Skeletal muscle satellite cell (primary cell): ENCODE measurements around the gene AMN1. TPM values are rescaled to one million over a fixed set of nuclear protein-coding genes. Genes with fewer than 3 reads are reported as not detected.

Source experiments
- H3K27me3 ChIP-seq: 2 replicates; pipeline ENCODE4 v1.7.0; 2013; ENCODE audit warnings: low read length; ENCODE audit not compliant: control insufficient read depth, insufficient read depth
- H3K36me3 ChIP-seq: 2 replicates; pipeline ENCODE4 v1.7.0; 2013; ENCODE audit warnings: mild to moderate bottlenecking, control low read depth, low read length; ENCODE audit not compliant: insufficient read depth
- H3K4me1 ChIP-seq: 2 replicates; pipeline ENCODE4 v1.7.0; 2013; ENCODE audit warnings: low read length; ENCODE audit not compliant: control insufficient read depth, insufficient read depth
- H3K4me2 ChIP-seq: 2 replicates; pipeline ENCODE4 v1.7.0; 2013; ENCODE audit warnings: mild to moderate bottlenecking, low read length
- H3K4me3 ChIP-seq: 2 replicates; pipeline ENCODE4 v1.7.0; 2013; ENCODE audit warnings: low read length
- H3K9ac ChIP-seq: 2 replicates; pipeline ENCODE4 v1.7.0; 2013; ENCODE audit warnings: mild to moderate bottlenecking, low read depth, low read length, moderate library complexity
- H3K9me3 ChIP-seq: replicated peaks from 2 replicates; pipeline ENCODE4 v1.7.0; 2013; ENCODE audit warnings: mild to moderate bottlenecking, control low read depth, low read length
- small RNA-seq: library from RNA; depleted of rRNA; stranded (forward); fragments of <200 nt; gene quantifications from one replicate; pipeline ENCODE3, GENCODE V24; 2012

The AMN1 gene

GRCh38 chr12:31622038-31622437, 106.8 kb downstream of the AMN1 start:
- no peaks in the 10 kb centered on the region for H3K36me3 ChIP-seq
- no peak overlapping the region for H3K9ac ChIP-seq
- H3K4me3 ChIP-seq, result no peak overlapping the region
- H3K9me3 ChIP-seq, result no peaks in the 10 kb centered on the region
- no peaks in the 10 kb centered on the region for H3K4me1 ChIP-seq
- H3K27me3 ChIP-seq, result peaks cover 4% of the 10 kb centered on the region
- H3K4me2 ChIP-seq, result no peak overlapping the region

Small RNA genes within 50 kb of the gene (small RNA-seq; reads per million reads assigned to genes)
- gene AC023157.2, result not detected
